Activated naive CD4-positive, alpha-beta T cell treated with anti-CD3 and anti-CD28 coated beads, Interleukin-2, amount 50 U/mL, for 72 hours (primary cell): ENCODE results near the gene PRAMEF10. TPM values are rescaled to one million over a fixed set of nuclear protein-coding genes. Genes with fewer than 3 reads are reported as not detected.

Experiments used
- total RNA-seq, 2 donors: library from RNA; stranded (reverse); gene quantifications; one replicate each; pipeline ENCODE4 v1.2.3, GENCODE V29; 2022

Gene PRAMEF10
- total RNA-seq, 2 donors from 2014 or later = not detected

Other genes starting within 250 kb of the PRAMEF10 start
- gene AADACL3, start 182.2 kb downstream of the PRAMEF10 start, total RNA-seq = not detected
- gene CFAP107, start 152.1 kb downstream of the PRAMEF10 start, total RNA-seq = not detected
- not detected for gene PRAMEF12, start 124.5 kb downstream of the PRAMEF10 start, total RNA-seq
- not detected for gene PRAMEF1, start 106.9 kb downstream of the PRAMEF10 start, total RNA-seq
- not detected for gene PRAMEF11, start 66.9 kb downstream of the PRAMEF10 start, total RNA-seq
- gene HNRNPCL1, start 49.5 kb downstream of the PRAMEF10 start, total RNA-seq = not detected
- not detected for gene PRAMEF2, start 41.2 kb downstream of the PRAMEF10 start, total RNA-seq
- gene PRAMEF4, start 12.1 kb downstream of the PRAMEF10 start, total RNA-seq = not detected
- not detected for gene PRAMEF7, start 18.3 kb upstream of the PRAMEF10 start, total RNA-seq
- not detected for gene PRAMEF6, start 49.3 kb upstream of the PRAMEF10 start, total RNA-seq
- not detected for gene PRAMEF27, start 158.3 kb upstream of the PRAMEF10 start, total RNA-seq
- gene HNRNPCL3, start 162.5 kb upstream of the PRAMEF10 start, total RNA-seq = not detected
- gene PRAMEF25, start 172.5 kb upstream of the PRAMEF10 start, total RNA-seq = not detected
- not detected for gene HNRNPCL2, start 218.6 kb upstream of the PRAMEF10 start, total RNA-seq